ENCODE data around the gene CHAC2. TPM values are rescaled to one million over a fixed set of nuclear protein-coding genes. Genes with fewer than 3 reads are reported as not detected.

CHAC2 gene
- total and polyA plus RNA-seq, 2 experiments from 2014 or later: 2.1 to 3.8 TPM

- H3K4me2 ChIP-seq: no peak overlapping the region
- H3K79me2 ChIP-seq: peaks cover 23% of the 10 kb centered on the region
- no peaks in the 10 kb centered on the region for H3K9me2 ChIP-seq (replicated peaks; ENCODE audit: insufficient read depth)
Observed at GRCh38 chr2:53769318-53769945, 1.8 kb downstream of the CHAC2 start.

GRCh38 chr2:53770264-53770663 lies 2.7 kb downstream of the CHAC2 start:
- WGBS (ENCODE audit: low lambda C conversion rate, missing lambda C conversion rate): 77% methylated on average over 4 of the region's 4 CpGs
- H4K20me1 ChIP-seq (ENCODE audit: insufficient read depth, poor library complexity, severe bottlenecking): no peaks in the 10 kb centered on the region
- no peak overlapping the region for H3K27ac ChIP-seq
- no peak overlapping the region for H3K4me2 ChIP-seq
- H3K79me2 ChIP-seq: peaks cover 30% of the 10 kb centered on the region
- H3K36me3 ChIP-seq (replicated peaks; ENCODE audit: insufficient read depth, low read depth): no peaks in the 10 kb centered on the region
- TF ChIP-seq CTCF (IDR thresholded peaks at IDR 0.05; ENCODE audit: poor library complexity): no peak
- TF ChIP-seq EZH2 (IDR thresholded peaks at IDR 0.05; ENCODE audit: borderline replicate concordance): no peak
- TF ChIP-seq EZH2phosphoT487 (IDR thresholded peaks at IDR 0.05; ENCODE audit: low read depth, severe bottlenecking, unreplicated experiment): no peak
- H3K4me3 ChIP-seq: no peak overlapping the region
- H3K4me1 ChIP-seq (ENCODE audit: insufficient read depth): peaks cover 5% of the 10 kb centered on the region
- H2AFZ ChIP-seq: no peak overlapping the region
- no peaks in the 10 kb centered on the region for H3K27me3 ChIP-seq
- no peak for DNase-seq (ENCODE audit: low spot score)
- H3K9me2 ChIP-seq (replicated peaks; ENCODE audit: insufficient read depth): no peaks in the 10 kb centered on the region
- H3K9me3 ChIP-seq (ENCODE audit: low read depth): no peaks in the 10 kb centered on the region

More at GRCh38 chr2:53769318-53769945, 1.8 kb downstream of the CHAC2 start:
- TF ChIP-seq CTCF (IDR thresholded peaks at IDR 0.05; ENCODE audit: poor library complexity) (no peak), EZH2 (IDR thresholded peaks at IDR 0.05; ENCODE audit: borderline replicate concordance) (no peak), EZH2phosphoT487 (IDR thresholded peaks at IDR 0.05; ENCODE audit: low read depth, severe bottlenecking, unreplicated experiment) (no peak)
- H3K27ac ChIP-seq: no peak overlapping the region
- no peak for DNase-seq (ENCODE audit: low spot score)
- no peaks in the 10 kb centered on the region for H4K20me1 ChIP-seq (ENCODE audit: insufficient read depth, poor library complexity, severe bottlenecking)
- H3K4me1 ChIP-seq (ENCODE audit: insufficient read depth): peaks cover 8% of the 10 kb centered on the region
- WGBS (ENCODE audit: low lambda C conversion rate, missing lambda C conversion rate): 94% methylated on average over 15 of the region's 15 CpGs
- H3K36me3 ChIP-seq (replicated peaks; ENCODE audit: insufficient read depth, low read depth): no peaks in the 10 kb centered on the region
- H2AFZ ChIP-seq: no peak overlapping the region
- no peak overlapping the region for H3K4me3 ChIP-seq
- no peaks in the 10 kb centered on the region for H3K27me3 ChIP-seq
- no peaks in the 10 kb centered on the region for H3K9me3 ChIP-seq (ENCODE audit: low read depth)

DNA sequence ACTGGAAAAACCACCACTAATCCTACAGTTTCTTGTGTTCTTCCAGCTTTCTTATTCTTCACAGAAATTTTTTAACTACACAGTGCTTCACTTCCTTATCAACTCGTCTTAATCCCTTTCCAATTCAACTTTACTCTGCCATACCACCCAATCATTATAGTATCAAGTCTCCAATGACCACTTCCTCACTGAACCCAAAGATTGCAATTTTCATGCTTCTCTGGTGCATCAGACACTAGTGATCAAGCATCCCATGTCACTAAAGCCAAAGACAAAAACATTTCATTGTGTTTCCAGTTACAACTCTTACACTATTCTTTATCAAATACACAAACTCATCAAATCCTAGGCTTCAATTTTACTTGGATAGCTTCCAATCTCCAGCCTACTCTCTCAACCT lies 9.5 kb downstream of the CHAC2 start:
- 90% methylated on average over 1 of the region's 1 CpG for WGBS (ENCODE audit: low lambda C conversion rate, missing lambda C conversion rate)
- no peak overlapping the region for H2AFZ ChIP-seq
- peaks cover 80% of the 10 kb centered on the region for H3K79me2 ChIP-seq
- H3K36me3 ChIP-seq (replicated peaks; ENCODE audit: insufficient read depth, low read depth): no peaks in the 10 kb centered on the region
- H3K4me1 ChIP-seq (ENCODE audit: insufficient read depth): no peaks in the 10 kb centered on the region
- DNase-seq (ENCODE audit: low spot score): no peak
- no peaks in the 10 kb centered on the region for H3K27me3 ChIP-seq
- H3K9me2 ChIP-seq (replicated peaks; ENCODE audit: insufficient read depth): no peaks in the 10 kb centered on the region
- no peaks in the 10 kb centered on the region for H3K9me3 ChIP-seq (ENCODE audit: low read depth)
- no peak overlapping the region for H3K4me2 ChIP-seq
- peaks cover 3% of the 10 kb centered on the region for H4K20me1 ChIP-seq (ENCODE audit: insufficient read depth, poor library complexity, severe bottlenecking)
- TF ChIP-seq EZH2 (IDR thresholded peaks at IDR 0.05; ENCODE audit: borderline replicate concordance) (no peak), EZH2phosphoT487 (IDR thresholded peaks at IDR 0.05; ENCODE audit: low read depth, severe bottlenecking, unreplicated experiment) (no peak), CTCF (IDR thresholded peaks at IDR 0.05; ENCODE audit: poor library complexity) (no peak)
- no peak overlapping the region for H3K27ac ChIP-seq
- H3K4me3 ChIP-seq: no peak overlapping the region

Measured in hepatocyte (in vitro differentiated cells).